RWPE2 (cell line): ENCODE results near the gene BMPER.

Experiments used
- ATAC-seq: fragments of 200-7000 bp; cut with Tn5 transposase; 3 replicates; pipeline ENCODE4 v1.9.1; 2021; ENCODE audit warnings: low read depth
- DNase-seq: peaks from one replicate; pipeline ENCODE4 v3.0.0-alpha.2; 2020; ENCODE audit warnings: low spot score
- H3K27ac ChIP-seq: fragments of 450-650 bp; 2 replicates; pipeline ENCODE4 v1.5.1; 2017; ENCODE audit warnings: mild to moderate bottlenecking; ENCODE audit not compliant: poor library complexity, severe bottlenecking
- H3K27me3 ChIP-seq: fragments of 250-450 bp; sonication (Bioruptor Pico); 2 replicates; pipeline ENCODE4 v1.5.1; 2021; ENCODE audit warnings: mild to moderate bottlenecking, moderate library complexity; ENCODE audit not compliant: insufficient read depth, poor library complexity, severe bottlenecking
- H3K36me3 ChIP-seq: fragments of 250-450 bp; sonication (Bioruptor Pico); 2 replicates; pipeline ENCODE4 v1.5.1; 2020; ENCODE audit warnings: low read depth, mild to moderate bottlenecking, moderate library complexity
- H3K4me1 ChIP-seq: fragments of 250-450 bp; sonication (Bioruptor Pico); 2 replicates; pipeline ENCODE4 v1.5.1; 2021; ENCODE audit warnings: mild to moderate bottlenecking, moderate library complexity; ENCODE audit not compliant: insufficient read depth, poor library complexity, severe bottlenecking
- H3K4me3 ChIP-seq: fragments of 250-450 bp; sonication (Bioruptor Pico); 2 replicates; pipeline ENCODE4 v1.5.1; 2021; ENCODE audit warnings: mild to moderate bottlenecking, moderate library complexity; ENCODE audit not compliant: severe bottlenecking
- H3K9me3 ChIP-seq: fragments of 250-450 bp; sonication (Bioruptor Pico); 2 replicates; pipeline ENCODE4 v1.5.1; 2021; ENCODE audit warnings: mild to moderate bottlenecking, moderate library complexity; ENCODE audit not compliant: severe bottlenecking
- TF ChIP-seq, protein P1 (sequence below): fragments of 450-650 bp; IDR thresholded peaks from one replicate; pipeline ENCODE4 v1.5.1; 2017; ENCODE audit warnings: mild to moderate bottlenecking, moderate library complexity; ENCODE audit not compliant: poor library complexity, severe bottlenecking

BMPER gene

DNA sequence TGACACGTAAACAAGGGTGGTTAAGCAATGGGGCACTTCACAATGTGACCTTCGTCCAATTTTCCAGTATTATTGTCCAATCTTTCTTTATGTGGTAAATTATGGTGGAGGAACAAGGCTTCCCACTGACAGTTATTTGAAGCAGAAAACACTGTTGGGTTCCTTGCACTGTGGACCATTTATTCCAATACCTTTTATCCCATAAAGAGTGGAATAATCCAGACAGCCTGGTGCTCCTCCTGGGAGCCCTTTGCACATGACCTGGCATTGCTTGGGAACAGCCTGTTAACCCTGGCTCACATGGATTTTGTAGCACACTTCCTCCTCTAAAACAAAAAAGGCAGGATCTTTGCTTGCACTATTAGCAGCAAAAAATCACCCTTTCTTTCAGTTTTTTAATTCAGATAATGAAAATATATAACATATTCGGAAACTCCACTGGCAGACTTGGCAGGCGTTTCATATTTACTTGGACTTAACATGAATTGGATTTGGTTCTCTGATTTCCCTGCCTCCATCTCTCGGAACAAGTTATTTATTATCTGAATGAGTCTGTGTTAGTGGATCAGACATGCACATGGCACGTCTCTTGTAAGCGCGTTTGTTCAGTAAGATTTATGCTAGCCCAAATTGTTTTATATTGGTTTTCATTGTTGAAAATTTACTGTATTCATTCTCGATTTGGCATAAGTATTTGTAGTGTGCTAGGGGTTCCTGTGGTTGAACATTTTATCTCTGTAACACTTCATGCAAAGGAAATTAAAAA lies 59.3 kb downstream of the BMPER start:
- Histone ChIP-seq H3K27me3 (no peaks in the 10 kb centered on the region), H3K27ac (no peak overlapping the region), H3K36me3 (no peaks in the 10 kb centered on the region), H3K4me1 (no peaks in the 10 kb centered on the region), H3K9me3 (no peaks in the 10 kb centered on the region), H3K4me3 (no peak overlapping the region)
- ATAC-seq (no peak), DNase-seq (no peak)
- TF ChIP-seq, protein P1, sequence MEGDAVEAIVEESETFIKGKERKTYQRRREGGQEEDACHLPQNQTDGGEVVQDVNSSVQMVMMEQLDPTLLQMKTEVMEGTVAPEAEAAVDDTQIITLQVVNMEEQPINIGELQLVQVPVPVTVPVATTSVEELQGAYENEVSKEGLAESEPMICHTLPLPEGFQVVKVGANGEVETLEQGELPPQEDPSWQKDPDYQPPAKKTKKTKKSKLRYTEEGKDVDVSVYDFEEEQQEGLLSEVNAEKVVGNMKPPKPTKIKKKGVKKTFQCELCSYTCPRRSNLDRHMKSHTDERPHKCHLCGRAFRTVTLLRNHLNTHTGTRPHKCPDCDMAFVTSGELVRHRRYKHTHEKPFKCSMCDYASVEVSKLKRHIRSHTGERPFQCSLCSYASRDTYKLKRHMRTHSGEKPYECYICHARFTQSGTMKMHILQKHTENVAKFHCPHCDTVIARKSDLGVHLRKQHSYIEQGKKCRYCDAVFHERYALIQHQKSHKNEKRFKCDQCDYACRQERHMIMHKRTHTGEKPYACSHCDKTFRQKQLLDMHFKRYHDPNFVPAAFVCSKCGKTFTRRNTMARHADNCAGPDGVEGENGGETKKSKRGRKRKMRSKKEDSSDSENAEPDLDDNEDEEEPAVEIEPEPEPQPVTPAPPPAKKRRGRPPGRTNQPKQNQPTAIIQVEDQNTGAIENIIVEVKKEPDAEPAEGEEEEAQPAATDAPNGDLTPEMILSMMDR: no peak

- DNase-seq (no peak), ATAC-seq (no peak)
- Histone ChIP-seq H3K9me3 (no peaks in the 10 kb centered on the region), H3K27me3 (no peaks in the 10 kb centered on the region), H3K4me3 (no peak overlapping the region), H3K36me3 (no peaks in the 10 kb centered on the region), H3K27ac (no peak overlapping the region), H3K4me1 (no peaks in the 10 kb centered on the region)
- TF ChIP-seq, protein P1: no peak
Measured at GRCh38 chr7:33965183-33965744, 59.9 kb downstream of the BMPER start.

DNA sequence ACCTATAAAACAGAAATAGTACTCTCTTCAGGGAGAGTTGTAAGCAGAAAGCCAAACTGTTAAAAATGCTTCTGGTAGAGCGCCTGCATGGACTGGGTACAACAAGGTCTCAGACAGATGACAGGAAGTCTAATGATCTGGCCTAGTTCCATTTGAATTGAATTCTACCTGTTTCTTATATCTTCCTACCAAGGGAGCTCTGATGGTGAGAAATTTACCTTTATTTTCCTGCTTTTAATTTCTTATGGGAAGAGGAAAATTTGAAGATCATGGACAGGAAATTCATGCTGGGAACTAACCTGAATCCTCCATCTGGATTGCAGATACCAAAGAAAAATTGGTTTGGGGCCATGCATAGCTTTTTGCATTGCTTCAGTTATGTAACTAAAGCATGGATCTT lies 63.3 kb downstream of the BMPER start:
- H3K36me3 ChIP-seq: no peaks in the 10 kb centered on the region
- DNase-seq (no peak), ATAC-seq (no peak)
- H3K27ac ChIP-seq: no peak overlapping the region
- H3K4me3 ChIP-seq: no peak overlapping the region
- TF ChIP-seq, protein P1: no peak
- no peaks in the 10 kb centered on the region for H3K27me3 ChIP-seq
- no peaks in the 10 kb centered on the region for H3K9me3 ChIP-seq
- H3K4me1 ChIP-seq: no peaks in the 10 kb centered on the region

- no peak for DNase-seq
- no peaks in the 10 kb centered on the region for H3K36me3 ChIP-seq
- ATAC-seq: no peak
- H3K27ac ChIP-seq: no peak overlapping the region
- H3K4me1 ChIP-seq: no peaks in the 10 kb centered on the region
- no peaks in the 10 kb centered on the region for H3K9me3 ChIP-seq
- TF ChIP-seq, protein P1: no peak
- H3K4me3 ChIP-seq: no peak overlapping the region
- no peaks in the 10 kb centered on the region for H3K27me3 ChIP-seq
Measured at GRCh38 chr7:33970536-33970935, 65.2 kb downstream of the BMPER start.

- ATAC-seq: no peak
- Histone ChIP-seq H3K4me3 (no peak overlapping the region), H3K27me3 (no peaks in the 10 kb centered on the region)
Measured at GRCh38 chr7:33971106-33971505, 65.8 kb downstream of the BMPER start.

More at GRCh38 chr7:33971106-33971505, 65.8 kb downstream of the BMPER start:
- TF ChIP-seq, protein P1: no peak
- no peak for DNase-seq
- Histone ChIP-seq H3K27ac (no peak overlapping the region), H3K36me3 (no peaks in the 10 kb centered on the region), H3K4me1 (no peaks in the 10 kb centered on the region), H3K9me3 (no peaks in the 10 kb centered on the region)
